ENCODE measurements around the gene KIF4A. TPM values are rescaled to one million over a fixed set of nuclear protein-coding genes. Genes with fewer than 3 reads are reported as not detected.
"Not testable (repeated sequence)": the region's sequence is repeated elsewhere in the genome, so short reads cannot be mapped to it uniquely, and the experiment has no call there.

Gene KIF4A
- total RNA-seq, 4 donors from 2014 or later, result 0.13 to 0.47 (median 0.17) TPM

DNA sequence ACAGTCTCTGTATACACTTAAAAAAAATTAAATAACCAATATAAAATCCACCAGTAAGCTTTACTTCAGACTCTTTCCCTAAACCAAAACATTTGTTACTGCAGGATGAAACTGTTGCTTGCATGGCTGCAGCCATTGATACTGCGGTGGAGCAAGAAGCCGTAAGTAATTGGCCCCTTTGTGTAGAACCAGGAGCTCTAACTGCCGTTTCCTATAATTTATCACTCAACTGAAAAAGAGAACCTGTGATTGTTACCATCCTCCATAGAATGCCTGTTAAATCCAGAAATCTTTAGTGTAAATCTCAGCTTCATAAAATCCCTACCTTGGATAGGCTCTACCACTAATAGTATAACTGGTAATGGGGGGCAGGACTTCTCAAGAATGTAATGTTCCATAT, 62.6 kb downstream of the KIF4A start:
- no peaks in the 10 kb centered on the region for H3K36me3 ChIP-seq
- H3K9me3 ChIP-seq, result no peaks in the 10 kb centered on the region
- H3K4me1 ChIP-seq, result no peaks in the 10 kb centered on the region
- H3K4me3 ChIP-seq, result no peak overlapping the region
- TF ChIP-seq, protein P1, sequence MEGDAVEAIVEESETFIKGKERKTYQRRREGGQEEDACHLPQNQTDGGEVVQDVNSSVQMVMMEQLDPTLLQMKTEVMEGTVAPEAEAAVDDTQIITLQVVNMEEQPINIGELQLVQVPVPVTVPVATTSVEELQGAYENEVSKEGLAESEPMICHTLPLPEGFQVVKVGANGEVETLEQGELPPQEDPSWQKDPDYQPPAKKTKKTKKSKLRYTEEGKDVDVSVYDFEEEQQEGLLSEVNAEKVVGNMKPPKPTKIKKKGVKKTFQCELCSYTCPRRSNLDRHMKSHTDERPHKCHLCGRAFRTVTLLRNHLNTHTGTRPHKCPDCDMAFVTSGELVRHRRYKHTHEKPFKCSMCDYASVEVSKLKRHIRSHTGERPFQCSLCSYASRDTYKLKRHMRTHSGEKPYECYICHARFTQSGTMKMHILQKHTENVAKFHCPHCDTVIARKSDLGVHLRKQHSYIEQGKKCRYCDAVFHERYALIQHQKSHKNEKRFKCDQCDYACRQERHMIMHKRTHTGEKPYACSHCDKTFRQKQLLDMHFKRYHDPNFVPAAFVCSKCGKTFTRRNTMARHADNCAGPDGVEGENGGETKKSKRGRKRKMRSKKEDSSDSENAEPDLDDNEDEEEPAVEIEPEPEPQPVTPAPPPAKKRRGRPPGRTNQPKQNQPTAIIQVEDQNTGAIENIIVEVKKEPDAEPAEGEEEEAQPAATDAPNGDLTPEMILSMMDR (IDR thresholded peaks at IDR 0.05), result no peak
- TF ChIP-seq POLR2AphosphoS5 (IDR thresholded peaks at IDR 0.05), result no peak
- TF ChIP-seq EP300 (IDR thresholded peaks at IDR 0.05), result no peak
- TF ChIP-seq POLR2A (IDR thresholded peaks at IDR 0.05), result no peak
- 92 to 95% methylated on average over 2 to 3 of the region's 3 CpGs for WGBS, 2 donors (ENCODE audit: low coverage in 1 of 2)
- no peaks in the 10 kb centered on the region for H3K27me3 ChIP-seq
- H3K27ac ChIP-seq, result no peak overlapping the region
- ATAC-seq, result no peak

- Histone ChIP-seq H3K27ac (no peak overlapping the region), H3K9me3 (no peaks in the 10 kb centered on the region), H3K27me3 (no peaks in the 10 kb centered on the region), H3K36me3 (no peaks in the 10 kb centered on the region), H3K4me1 (no peaks in the 10 kb centered on the region), H3K4me3 (no peak overlapping the region)
- TF ChIP-seq, protein P1 (IDR thresholded peaks at IDR 0.05), result no peak
- TF ChIP-seq POLR2AphosphoS5 (IDR thresholded peaks at IDR 0.05), result no peak
- no peak for TF ChIP-seq EP300 (IDR thresholded peaks at IDR 0.05)
- WGBS, 2 donors (ENCODE audit: low coverage in 1 of 2), result 65 to 72% methylated on average over 5 of the region's 5 CpGs
- no peak for ATAC-seq
Measured at GRCh38 chrX:70353514-70353913, 63.6 kb downstream of the KIF4A start.

GRCh38 chrX:70354716-70355115, 64.8 kb downstream of the KIF4A start:
- no peak overlapping the region for H3K4me3 ChIP-seq
- H3K9me3 ChIP-seq, result no peaks in the 10 kb centered on the region
- 21% methylated on average over 2 of the region's 2 CpGs; no CpG with 5 or more reads in 1 of the 2 donors for WGBS, 2 donors (ENCODE audit: low coverage in 1 of 2)
- TF ChIP-seq EP300 (IDR thresholded peaks at IDR 0.05) (no peak), POLR2AphosphoS5 (IDR thresholded peaks at IDR 0.05) (no peak), POLR2A (IDR thresholded peaks at IDR 0.05) (no peak)
- TF ChIP-seq, protein P1 (IDR thresholded peaks at IDR 0.05), result no peak
- no peak overlapping the region for H3K27ac ChIP-seq
- H3K36me3 ChIP-seq, result no peaks in the 10 kb centered on the region
- H3K27me3 ChIP-seq, result no peaks in the 10 kb centered on the region
- no peak for ATAC-seq
- no peaks in the 10 kb centered on the region for H3K4me1 ChIP-seq

GRCh38 chrX:70359458-70359857, 69.6 kb downstream of the KIF4A start:
- no peaks in the 10 kb centered on the region for H3K36me3 ChIP-seq
- H3K9me3 ChIP-seq, result no peaks in the 10 kb centered on the region
- no peak overlapping the region for H3K4me3 ChIP-seq
- H3K27me3 ChIP-seq, result no peaks in the 10 kb centered on the region
- WGBS, 2 donors (ENCODE audit: low coverage in 1 of 2), result 86 to 100% methylated on average over 1 of the region's 4 CpGs
- H3K27ac ChIP-seq, result no peak overlapping the region
- no peak for TF ChIP-seq POLR2A (IDR thresholded peaks at IDR 0.05)
- TF ChIP-seq, protein P1 (IDR thresholded peaks at IDR 0.05), result no peak
- no peak for TF ChIP-seq EP300 (IDR thresholded peaks at IDR 0.05)
- TF ChIP-seq POLR2AphosphoS5 (IDR thresholded peaks at IDR 0.05), result no peak
- ATAC-seq, result no peak
- no peaks in the 10 kb centered on the region for H3K4me1 ChIP-seq

DNA sequence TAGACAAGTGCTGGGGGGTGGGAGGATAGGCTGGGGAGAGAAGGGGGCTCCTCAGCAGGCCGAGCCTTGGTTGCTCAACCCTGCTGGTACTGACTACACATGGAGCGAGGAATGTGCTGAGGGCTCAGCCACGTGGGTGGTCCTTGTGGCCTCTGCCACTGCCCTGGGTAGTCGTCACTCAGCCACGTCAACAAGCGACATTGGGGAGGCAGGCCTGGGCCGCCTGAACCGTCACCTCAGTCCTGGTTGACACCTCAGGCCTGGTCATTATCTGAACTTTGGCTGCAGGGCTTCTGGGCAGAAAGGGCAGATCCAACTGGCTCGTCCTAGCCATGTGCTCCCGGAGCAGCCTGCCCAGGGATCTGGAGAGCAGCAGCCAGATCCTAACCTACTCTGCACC, 70.5 kb downstream of the KIF4A start:
- no CpG with 5 or more reads among the region's 10 CpGs for WGBS, 2 donors (ENCODE audit: low coverage in 1 of 2)
- ATAC-seq, result no peak
- H3K27me3 ChIP-seq, result no peaks in the 10 kb centered on the region
- no peak overlapping the region for H3K4me3 ChIP-seq
- H3K9me3 ChIP-seq, result no peaks in the 10 kb centered on the region
- H3K36me3 ChIP-seq, result no peaks in the 10 kb centered on the region
- no peak for TF ChIP-seq POLR2AphosphoS5 (IDR thresholded peaks at IDR 0.05)
- no peak for TF ChIP-seq EP300 (IDR thresholded peaks at IDR 0.05)
- TF ChIP-seq POLR2A (IDR thresholded peaks at IDR 0.05), result no peak
- TF ChIP-seq, protein P1 (IDR thresholded peaks at IDR 0.05), result no peak
- H3K4me1 ChIP-seq, result no peaks in the 10 kb centered on the region
- H3K27ac ChIP-seq, result no peak overlapping the region

- not testable (repeated sequence) for ATAC-seq, H3K36me3 ChIP-seq, H3K27ac ChIP-seq, H3K9me3 ChIP-seq, H3K4me3 ChIP-seq, H3K27me3 ChIP-seq, H3K4me1 ChIP-seq
- WGBS, 2 donors (ENCODE audit: low coverage in 1 of 2), result 96% methylated on average over 4 of the region's 7 CpGs; no CpG with 5 or more reads in 1 of the 2 donors
Measured at GRCh38 chrX:70368731-70369130, 78.8 kb downstream of the KIF4A start.

Data from gastroesophageal sphincter (tissue), 4 donors.